DND-41 (cell line): Measurements from ENCODE around the gene NME7.

Experiments used
- CTCF ChIP-seq: IDR thresholded peaks from 2 replicates; pipeline ENCODE4 v1.5.1; 2012; ENCODE audit warnings: borderline replicate concordance, low read length, moderate library complexity, mild to moderate bottlenecking; ENCODE audit not compliant: poor library complexity, severe bottlenecking; ENCODE audit errors: extremely low read depth
- EZH2 ChIP-seq: IDR thresholded peaks from 3 replicates; pipeline ENCODE4 v1.6.1; 2012; ENCODE audit warnings: borderline replicate concordance, low read depth, mild to moderate bottlenecking, moderate library complexity, low read length, inconsistent platforms; ENCODE audit not compliant: severe bottlenecking

- TF ChIP-seq CTCF (no peak), EZH2 (no peak)
Observed at GRCh38 chr1:169235568-169235967, 132.0 kb downstream of the NME7 start.
